Head of caudate nucleus (tissue), 42 donors: ENCODE results near the gene SPAG6.
A peak's percentile ranks its signal among the peaks of the same experiment; 100 is the strongest.
"Not testable (repeated sequence)": the region's sequence is repeated elsewhere in the genome, so short reads cannot be mapped to it uniquely, and the experiment has no call there.

Experiments
- DNase-seq, 42 donors: peaks; one replicate each; pipeline versions ENCODE4 v3.0.0 to v3.0.0-alpha.2; 2020 to 2021; ENCODE audit warnings: mixed read lengths in 7 of 42
- intact Hi-C: fragments of 100-400 bp; cut with DNase I; formaldehyde crosslinking; loops from one replicate; pipeline ENCODE4 v1.15.0; 2022

The SPAG6 gene

DNA sequence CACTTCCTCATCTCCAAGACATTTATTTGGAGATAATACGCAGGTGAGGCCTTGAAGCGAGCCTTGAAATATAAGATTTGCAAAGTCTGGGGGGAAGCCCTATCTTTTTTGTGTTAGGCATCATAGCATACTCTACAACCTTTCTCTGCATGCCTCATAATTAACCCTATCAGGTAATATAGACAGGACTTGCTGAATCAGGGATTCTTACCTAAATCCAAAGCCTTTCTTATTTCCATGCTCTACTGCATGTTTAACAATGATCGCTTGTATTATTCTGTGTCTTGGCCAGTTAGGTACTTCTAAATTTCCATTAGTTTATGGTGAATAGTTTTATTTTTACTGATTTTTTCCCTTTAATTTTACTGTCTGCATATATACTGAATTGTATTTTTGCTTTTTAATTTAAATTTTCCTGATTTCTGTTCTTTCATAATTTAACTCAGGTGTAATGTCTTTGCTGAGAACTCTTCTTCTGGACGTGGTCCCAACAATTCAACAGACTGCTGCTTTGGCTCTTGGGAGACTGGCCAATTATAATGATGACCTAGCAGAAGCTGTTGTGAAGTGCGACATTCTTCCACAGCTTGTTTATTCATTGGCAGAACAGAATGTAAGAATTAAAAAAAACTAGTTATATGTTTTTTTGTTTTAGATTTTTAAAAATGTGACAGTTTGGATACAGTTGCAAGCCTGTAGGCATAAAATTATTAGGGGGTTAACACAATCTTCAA, 19.3 kb downstream of the SPAG6 start:
- intact Hi-C loops: no loop called here
- no peak for DNase-seq

GRCh38 chr10:22365233-22365632, 19.9 kb downstream of the SPAG6 start:
- DNase-seq: no peak
- intact Hi-C loops: no loop called here

DNA sequence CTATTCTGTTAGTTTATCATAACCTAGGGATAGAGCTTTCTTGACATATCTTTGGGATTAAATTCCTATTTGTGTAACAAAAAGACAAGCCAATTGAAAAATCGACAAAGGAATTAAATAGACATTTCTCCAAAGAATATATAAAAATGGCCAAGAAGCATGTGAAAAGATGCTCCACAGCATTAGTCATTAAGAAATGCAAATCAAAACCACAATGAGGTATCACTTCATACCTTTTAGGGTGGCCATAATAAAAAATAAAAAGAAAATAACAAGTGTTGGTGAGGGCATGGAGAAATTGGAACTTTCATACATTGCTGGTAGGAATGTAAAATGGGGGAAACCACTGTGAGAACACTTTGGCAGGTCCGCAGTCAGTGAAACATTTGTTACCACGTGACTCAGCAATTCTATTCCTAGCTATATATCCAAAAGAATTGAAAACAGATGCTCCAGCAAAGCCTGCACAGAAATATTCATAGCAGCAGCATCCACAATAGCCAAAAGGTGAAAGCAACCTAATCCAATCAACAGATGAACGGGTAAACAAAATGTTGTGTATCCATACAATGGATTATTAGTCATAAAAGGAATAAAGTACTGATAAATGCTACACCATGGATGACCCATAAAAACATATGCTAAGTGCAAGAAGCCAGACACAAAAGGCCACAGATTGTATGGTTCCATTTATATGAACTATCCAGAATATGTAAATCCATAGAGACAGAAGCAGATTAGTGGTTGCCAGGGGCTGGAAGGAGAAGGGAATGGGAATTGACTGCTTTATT, 20.5 kb downstream of the SPAG6 start:
- DNase-seq: no peak
- intact Hi-C loops: no loop called here

DNA sequence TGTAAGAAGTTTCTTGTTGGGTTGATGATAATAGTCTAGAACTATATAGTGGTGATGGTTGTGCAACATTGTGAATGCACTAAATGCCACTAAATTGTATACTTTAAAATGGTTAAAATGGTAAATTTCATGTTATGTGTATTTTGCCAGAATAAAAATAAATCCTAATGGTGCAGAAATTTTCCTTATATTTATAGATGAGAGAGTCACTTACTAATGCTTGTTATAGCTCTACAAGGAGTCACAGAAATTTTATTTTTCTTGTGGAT, 21.1 kb downstream of the SPAG6 start:
- no peak for DNase-seq
- intact Hi-C loops: no loop called here

- no peak for DNase-seq
- intact Hi-C loops: no loop called here
These were observed 21.5 kb downstream of the SPAG6 start for GRCh38 chr10:22366771-22367170.

GRCh38 chr10:22367471-22367870, 22.2 kb downstream of the SPAG6 start:
- intact Hi-C loops: no loop called here
- no peak for DNase-seq

GRCh38 chr10:22368402-22368801, 23.1 kb downstream of the SPAG6 start:
- DNase-seq: no peak
- intact Hi-C loops: no loop called here

DNA sequence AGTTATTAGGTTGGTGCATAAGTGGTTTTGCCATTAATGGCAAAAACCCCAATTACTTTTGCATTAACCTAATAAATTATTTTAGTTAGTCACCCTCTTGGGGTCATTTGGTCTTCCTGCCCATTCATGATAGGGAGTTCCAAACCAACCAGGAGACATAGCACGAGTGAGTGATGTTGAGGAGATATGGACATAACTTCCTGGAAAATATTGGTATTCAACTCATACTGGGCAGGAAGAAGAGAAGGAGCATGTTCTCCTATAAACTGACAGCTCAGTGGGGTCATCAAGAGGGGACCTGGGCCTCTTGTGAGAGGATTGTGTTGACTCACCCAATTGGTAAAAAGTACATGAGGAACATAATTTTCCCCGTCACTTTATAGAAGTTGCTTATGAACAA, 23.7 kb downstream of the SPAG6 start:
- DNase-seq: no peak
- intact Hi-C loops: no loop called here

DNA sequence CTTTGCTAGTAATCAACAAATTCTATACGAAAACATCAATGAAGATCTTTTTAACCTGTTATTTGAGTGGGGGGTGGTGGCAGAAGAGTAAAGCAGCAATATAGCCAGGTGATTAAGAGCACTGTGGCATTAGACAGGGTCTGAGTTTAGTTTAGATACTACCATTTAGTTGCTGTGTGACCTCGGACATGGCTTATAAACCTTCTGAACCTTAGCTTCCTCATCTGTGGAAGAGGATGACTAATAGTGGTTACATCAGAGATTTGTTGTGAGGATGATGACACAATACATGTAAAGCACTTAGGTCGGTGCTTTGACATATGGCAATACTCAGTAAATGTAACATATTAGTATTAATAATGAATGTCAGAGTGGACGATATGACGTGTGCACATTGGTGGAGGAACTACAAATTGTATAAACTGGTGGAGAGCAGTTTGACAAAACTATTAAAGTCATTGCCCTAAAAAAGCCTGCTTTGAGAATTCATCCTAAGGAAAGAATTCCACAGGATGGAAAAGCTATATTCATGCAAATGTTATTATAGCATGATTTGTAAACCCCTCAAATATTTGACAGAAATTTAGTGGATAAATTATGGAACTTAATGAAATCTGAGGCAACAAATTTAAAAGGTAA, 24.3 kb downstream of the SPAG6 start:
- DNase-seq: no peak
- intact Hi-C loops: no loop called here

- DNase-seq: no peak
- intact Hi-C loops: no loop called here
These were observed 25.0 kb downstream of the SPAG6 start for GRCh38 chr10:22370320-22370719.

GRCh38 chr10:22372298-22372697, 27.0 kb downstream of the SPAG6 start:
- DNase-seq: no peak
- intact Hi-C loops: no loop called here

GRCh38 chr10:22372917-22373316, 27.6 kb downstream of the SPAG6 start:
- DNase-seq: peak in 1 of 42 donors; percentile 8
- intact Hi-C loops: no loop called here

DNA sequence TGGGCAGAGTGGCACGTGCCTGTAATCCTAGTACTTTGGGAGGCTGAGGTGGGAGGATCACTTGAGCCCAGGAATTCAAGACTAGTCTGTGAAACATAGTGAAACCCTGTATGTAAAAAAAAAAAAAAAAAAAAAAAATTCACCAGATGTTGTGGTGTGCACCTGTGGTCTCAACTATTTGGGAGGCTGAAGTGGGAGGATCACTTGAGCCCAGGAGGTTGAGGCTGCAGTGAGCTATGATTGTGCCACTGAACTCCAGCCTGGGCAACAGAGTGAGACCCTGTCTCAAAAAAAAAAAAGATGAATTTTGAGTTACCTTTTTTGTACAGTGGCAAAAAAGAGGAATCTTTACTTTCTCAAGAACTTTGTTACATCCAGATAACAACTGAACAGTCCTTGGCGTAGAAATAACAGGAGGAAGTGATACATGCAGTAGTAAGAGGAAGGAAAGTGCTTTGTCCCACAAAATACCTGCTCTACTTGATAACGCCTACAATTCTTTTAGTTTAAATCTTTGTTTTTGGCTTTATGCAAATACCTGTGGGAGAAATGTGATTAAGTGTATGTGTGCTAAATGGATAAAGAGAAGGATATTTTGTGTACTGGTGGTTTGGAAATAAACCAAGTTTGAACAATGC, 29.3 kb downstream of the SPAG6 start:
- intact Hi-C loops: no loop called here
- DNase-seq: no peak

- intact Hi-C loops: no loop called here
- DNase-seq: peak in 7 of 42 donors; percentile 7 to 55 (median 23)
These were observed 33.8 kb downstream of the SPAG6 start for GRCh38 chr10:22379059-22379458.

GRCh38 chr10:22381262-22381661, 36.0 kb downstream of the SPAG6 start:
- DNase-seq: no peak
- intact Hi-C loops: no loop called here

- intact Hi-C loops: no loop called here
- no peak for DNase-seq
These were observed 41.2 kb downstream of the SPAG6 start for GRCh38 chr10:22386503-22386902.

DNA sequence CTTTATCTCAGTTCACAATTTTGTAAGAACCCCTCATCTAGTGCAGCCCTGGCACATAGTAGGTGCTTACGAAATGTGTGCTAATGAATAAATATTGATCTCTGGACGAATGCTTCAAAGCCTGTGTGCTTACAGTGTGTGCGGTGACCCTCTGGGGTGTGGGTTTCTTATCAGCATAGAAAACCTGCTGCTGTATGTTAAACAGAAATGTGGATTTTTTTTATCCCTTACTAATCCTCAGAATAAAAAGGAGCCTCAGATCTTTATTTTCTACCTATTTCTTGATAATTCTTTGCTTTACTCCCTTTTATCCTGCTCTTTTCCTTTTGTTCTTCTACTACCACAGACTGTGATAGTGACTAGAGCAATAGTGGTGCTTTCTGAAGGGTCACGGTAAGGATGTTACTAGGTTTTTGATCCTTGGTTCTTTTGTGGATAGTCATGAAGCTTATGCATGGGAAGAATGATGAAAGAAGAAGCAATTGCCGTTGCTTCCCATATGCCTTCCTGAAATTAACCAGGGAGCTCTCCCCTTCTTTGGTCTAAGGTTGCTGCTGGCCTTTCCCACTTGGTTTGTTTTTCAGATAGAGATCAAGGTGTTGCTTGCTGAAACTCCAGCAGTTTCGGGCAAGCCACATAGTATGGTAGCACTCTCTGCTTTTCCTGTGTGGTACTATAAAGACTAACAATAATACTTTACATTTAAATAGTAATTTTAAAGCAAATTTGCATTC, 44.7 kb downstream of the SPAG6 start:
- intact Hi-C loops: no loop called here
- DNase-seq: no peak

DNA sequence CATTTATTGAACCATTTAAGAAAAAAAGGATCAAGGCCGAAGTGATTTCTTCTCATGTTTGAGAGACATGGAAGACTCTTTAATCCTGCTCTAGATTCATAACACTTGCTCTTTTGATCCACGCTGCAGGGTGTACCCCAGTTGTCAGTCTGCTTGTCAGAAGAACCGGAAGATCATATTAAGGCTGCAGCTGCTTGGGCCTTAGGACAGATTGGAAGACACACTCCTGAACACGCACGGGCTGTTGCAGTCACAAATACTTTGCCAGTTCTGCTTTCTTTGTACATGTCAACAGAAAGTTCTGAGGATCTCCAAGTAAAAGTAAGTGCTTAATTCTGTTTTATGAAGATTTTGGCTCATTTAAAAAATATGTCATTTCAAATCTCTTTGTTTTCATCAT, 46.3 kb downstream of the SPAG6 start:
- DNase-seq: no peak
- intact Hi-C loops: no loop called here

- intact Hi-C loops: not testable (repeated sequence)
These were observed 50.9 kb downstream of the SPAG6 start for GRCh38 chr10:22396195-22396594.

More at GRCh38 chr10:22396195-22396594, 50.9 kb downstream of the SPAG6 start:
- DNase-seq: not testable (repeated sequence)
